NCI-H1092 (cell line): ENCODE results near the gene EIF4EBP3.
"Not testable (repeated sequence)": the region's sequence is repeated elsewhere in the genome, so short reads cannot be mapped to it uniquely, and the experiment has no call there.

Source experiments
- DNase-seq: peaks from one replicate; lab custom pipeline; 2025; lab: John Stamatoyannopoulos, UW

EIF4EBP3 gene

DNA sequence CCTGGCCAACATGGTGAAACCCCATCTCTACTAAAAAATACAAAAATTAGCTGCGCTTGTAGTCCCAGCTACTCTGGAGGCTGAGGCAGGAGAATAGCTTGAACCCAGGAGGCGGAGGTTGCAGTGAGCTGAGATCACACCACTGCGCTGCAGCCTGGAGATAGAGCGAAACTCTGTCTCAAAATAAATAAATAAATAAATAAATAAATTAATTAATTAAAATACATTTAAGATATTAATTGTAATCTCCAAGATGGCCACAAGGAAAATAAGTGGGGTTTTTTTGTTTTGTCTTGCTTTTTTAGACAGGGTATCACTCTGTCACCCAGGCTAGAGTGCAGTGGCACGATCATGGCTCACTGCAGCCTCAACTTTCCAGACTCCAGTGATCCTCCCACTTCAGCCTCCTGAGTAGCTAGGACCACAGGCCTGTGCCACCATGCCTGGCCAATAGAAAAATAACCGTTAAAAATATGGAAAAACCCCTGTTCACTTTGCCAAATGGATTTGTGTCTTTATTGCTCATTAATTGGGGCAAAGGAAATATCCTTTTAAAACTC lies 31.8 kb downstream of the EIF4EBP3 start:
- not testable (repeated sequence) for DNase-seq

DNA sequence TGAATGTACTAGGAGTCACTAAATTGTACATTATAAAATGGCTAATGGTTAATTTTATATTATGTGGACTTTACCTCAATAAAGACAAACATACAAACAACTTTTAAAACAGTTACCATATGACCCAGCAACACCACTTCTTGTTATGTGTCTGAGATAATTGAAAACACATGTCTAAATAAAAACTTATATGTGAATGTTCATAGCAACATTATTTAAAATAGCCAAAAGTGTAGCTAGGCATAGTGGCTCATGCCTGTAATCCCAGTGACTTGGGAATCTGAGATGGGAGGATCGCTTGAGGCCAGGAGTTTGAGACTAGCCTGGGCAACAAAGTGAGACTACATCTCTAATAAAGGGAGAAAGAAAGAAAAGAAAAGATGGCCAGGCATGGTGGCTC lies 40.0 kb downstream of the EIF4EBP3 start:
- DNase-seq = no peak

DNA sequence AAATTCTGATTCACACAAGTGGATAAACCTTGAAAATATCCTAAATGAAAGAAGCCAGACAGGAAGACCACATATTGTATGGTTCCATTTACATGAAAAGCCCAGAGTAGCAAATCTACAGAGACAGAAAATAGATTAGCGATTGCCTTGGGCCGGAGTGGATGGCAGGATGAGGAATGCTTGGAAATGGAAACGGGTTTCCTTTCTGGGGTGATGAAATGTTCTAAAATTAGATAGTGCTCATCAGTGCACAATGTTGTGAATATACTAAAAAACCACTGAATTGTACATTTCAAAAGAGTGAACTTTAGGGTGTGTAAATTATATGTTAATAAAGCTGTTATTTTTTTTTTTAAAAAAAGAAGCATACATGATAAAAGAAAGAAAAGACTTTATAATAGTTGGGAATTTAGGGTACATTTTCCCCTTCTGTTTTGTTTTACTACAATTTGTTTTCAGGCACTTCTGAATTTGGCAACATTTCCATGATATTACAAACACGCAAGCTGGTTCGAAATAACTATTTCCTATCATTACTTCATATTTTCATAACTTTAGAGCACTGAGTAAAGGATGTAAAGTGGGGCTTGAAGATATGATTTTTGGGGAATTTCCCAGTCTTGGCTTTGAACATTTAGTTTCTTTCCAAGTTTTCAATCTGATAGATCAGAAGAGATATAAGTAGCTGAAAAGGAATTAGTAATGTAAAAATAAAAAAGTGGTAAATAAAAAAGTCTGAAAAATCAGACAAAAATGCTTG lies 41.0 kb downstream of the EIF4EBP3 start:
- DNase-seq = no peak

DNA sequence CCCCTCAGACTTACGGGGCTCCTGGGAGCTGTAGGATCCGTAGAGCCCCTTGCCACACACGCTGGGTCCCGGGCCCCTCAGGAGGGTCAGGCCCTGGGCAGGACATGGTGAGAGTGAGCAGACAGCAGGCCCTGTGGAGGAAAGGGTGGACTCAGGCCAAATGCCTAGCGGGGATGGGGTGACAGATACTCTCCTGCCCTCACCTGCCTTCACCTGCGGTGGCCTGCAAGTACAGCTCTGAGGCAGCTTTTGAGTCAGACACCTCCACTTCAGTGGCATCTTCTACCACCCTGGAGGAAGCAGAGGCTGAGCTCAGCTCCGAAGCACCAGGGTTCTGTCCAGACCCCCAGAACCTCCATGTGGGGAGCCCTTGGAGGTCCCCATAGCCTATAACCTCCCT lies 43.4 kb downstream of the EIF4EBP3 start:
- DNase-seq = no peak

DNA sequence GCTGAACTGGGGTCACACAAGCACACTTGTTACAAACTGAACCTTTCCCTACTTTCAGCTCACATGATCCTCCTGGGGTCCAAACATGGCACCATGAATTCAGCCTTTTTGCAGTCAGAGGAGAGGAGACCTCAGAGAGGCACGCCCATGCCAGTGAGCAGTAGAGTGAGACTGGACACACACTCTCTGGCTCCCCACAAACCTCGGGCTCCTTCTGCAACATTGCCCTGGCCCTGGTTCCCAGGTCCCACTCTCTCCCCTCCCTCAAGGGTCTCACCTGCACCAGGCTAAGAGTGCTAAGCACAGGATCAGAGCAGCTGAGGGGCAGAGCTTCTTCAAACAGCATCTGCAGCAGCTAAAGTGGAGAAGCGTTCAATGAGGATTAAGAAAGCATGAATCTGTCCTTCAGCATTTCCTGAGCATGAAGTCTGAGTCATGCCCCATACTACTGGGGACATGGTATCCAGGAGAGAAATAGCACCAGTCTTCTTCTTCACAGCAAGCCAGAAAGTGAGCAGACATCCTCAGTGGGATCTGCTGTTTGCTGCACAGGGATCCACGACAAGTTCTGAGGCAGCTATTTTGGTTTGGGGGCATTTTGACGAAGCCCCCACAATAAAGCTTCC lies 44.4 kb downstream of the EIF4EBP3 start:
- DNase-seq = no peak

DNA sequence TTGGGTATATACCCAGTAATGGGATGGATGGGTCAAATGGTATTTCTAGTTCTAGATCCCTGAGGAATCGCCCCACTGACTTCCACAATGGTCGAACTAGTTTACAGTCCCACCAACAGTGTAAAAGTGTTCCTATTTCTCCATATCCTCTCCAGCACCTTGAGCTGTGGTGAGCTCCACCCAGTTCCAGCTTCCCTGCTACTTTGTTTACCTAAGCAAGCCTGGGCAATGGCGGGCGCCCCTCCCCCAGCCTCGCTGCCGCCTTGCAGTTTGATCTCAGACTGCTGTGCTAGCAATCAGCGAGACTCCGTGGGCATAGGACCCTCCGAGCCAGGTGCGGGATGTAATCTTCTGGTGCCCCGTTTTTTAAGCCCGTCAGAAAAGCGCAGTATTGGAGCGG lies 45.6 kb downstream of the EIF4EBP3 start:
- DNase-seq = not testable (repeated sequence)

DNA sequence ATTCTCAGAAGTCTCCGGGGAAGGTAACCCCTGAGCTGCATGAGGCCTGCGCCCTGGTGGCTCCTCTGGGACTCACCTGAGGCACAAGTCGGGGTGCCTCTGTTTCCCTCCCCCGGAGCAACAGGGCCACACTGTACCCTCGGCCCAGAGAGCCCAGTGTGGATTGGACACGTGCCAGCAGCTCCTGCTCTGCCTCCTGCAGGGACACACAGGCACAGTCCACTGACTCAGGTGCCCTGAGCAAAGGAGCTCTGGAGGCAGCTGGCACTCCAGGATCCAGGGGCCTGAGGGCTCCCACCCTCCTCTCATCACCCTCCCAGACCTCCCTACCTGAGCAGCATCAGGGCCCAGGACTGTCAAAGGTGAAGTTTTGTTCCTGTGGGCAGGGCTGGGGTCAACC lies 46.7 kb downstream of the EIF4EBP3 start:
- DNase-seq = no peak

DNA sequence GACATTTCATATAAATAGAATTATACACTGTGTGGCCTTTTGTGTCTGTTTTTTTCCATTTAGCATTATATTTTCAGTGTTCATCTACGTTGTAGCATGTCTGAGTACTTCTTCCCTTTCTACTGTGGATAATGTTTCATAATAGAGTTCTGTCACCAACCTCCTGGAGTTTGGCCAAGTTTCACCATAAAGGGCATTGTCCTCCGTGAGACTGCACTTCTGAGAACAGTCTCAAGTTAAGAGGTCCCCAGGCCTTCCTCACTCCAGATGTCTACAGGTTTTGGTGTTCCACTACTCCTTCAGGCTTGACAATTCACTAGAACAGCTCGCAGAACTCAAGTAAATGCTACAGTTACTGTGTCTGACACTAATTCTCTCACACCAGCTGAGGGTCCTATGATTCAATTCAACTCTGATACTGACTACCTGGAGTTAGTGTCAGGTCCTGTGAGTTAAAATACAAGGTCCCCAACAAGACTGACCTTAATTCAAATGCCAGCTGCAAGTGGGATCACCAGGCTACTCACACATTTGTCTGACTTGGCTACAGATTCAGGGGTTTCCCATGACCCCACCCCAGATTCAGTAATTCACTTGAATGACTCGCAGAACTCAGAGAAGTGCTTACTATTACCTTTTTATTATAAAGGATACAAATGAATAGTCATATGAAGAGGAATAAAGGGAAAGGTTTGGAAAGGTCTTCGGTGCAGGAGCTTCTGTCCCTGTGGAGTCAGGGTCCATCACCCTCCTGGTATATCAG lies 48.3 kb downstream of the EIF4EBP3 start:
- DNase-seq = no peak

DNA sequence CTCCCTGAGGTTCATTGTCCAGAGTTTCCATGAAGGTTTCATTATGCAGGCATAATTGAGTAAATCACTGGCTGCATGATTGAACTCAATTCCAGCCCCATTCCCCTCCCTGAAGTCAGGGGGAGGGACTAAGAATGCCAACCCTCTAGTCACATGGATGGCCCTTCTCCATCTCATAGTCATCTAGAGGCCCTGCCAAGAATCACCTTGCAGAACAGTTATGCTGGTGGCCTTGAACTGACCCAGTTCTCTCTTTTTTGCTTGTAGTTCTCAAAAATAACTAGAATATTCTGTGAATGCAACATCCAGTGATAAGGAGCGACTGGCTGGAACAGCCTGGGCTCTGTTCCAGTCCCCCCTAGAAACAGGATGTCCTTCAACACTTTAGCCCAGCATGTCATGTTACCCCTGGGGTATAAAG lies 48.9 kb downstream of the EIF4EBP3 start:
- no peak for DNase-seq

DNA sequence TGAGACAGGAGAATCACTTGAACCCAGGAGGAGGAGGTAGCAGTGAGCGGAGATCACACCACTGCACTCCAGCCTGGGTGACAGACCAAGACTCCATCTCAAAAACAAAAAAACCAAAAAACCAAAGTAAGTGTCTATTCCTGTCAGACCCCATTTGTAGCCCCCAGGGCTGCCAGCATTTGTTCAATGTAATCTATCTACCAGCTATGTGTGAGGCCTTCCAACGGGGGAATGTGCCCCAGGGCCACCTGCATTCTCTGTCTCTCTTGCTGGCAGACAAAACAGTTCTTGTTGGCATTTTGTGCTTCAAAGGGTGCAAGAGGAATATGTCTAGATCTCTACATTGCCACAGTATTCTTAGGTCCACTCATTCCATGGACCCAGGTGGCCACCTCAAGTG lies 51.4 kb downstream of the EIF4EBP3 start:
- DNase-seq = no peak
